Heart right ventricle (tissue), 16 donors: ENCODE results near the gene FUT6. TPM values are rescaled to one million over a fixed set of nuclear protein-coding genes. Genes with fewer than 3 reads are reported as not detected.
A peak's percentile ranks its signal among the peaks of the same experiment; 100 is the strongest.

Source experiments
- ATAC-seq, 8 donors: fragments of 200-7000 bp; cut with Tn5 transposase; one replicate each; pipeline ENCODE4 v1.9.1; 2020; ENCODE audit warnings: mild to moderate bottlenecking in 8 of 8, moderate library complexity in 8 of 8, moderate number of reproducible peaks in 1 of 8
- DNase-seq, 2 donors: peaks; one replicate each; pipeline ENCODE4 v3.0.0-alpha.2; 2020
- H3K27ac ChIP-seq, 10 donors: fragments of 200-600 bp; sonication (generic) in 2 of 10; one replicate each; pipeline versions ENCODE4 v1.5.0 to v1.8.0; 2020 to 2022; ENCODE audit warnings: mild to moderate bottlenecking in 3 of 10
- H3K27me3 ChIP-seq, 7 donors: fragments of 200-600 bp; one replicate each; pipeline ENCODE4 v1.8.0; 2021 to 2022; ENCODE audit warnings: mild to moderate bottlenecking in 2 of 7
- H3K36me3 ChIP-seq, 9 donors: fragments of 200-600 bp; sonication (generic) in 1 of 9; one replicate each; pipeline versions ENCODE4 v1.5.0 to v1.8.0; 2020 to 2022; ENCODE audit warnings: mild to moderate bottlenecking in 2 of 9
- H3K4me1 ChIP-seq, 9 donors: fragments of 200-600 bp; sonication (generic) in 1 of 9; one replicate each; pipeline versions ENCODE4 v1.5.0 to v1.8.0; 2020 to 2022; ENCODE audit warnings: mild to moderate bottlenecking in 4 of 9
- H3K4me3 ChIP-seq, 10 donors: fragments of 200-600 bp; sonication (generic) in 2 of 10; one replicate each; pipeline versions ENCODE4 v1.5.0 to v1.8.0; 2020 to 2022; ENCODE audit warnings: mild to moderate bottlenecking in 7 of 10, moderate library complexity in 2 of 10
- H3K9me3 ChIP-seq, 11 donors: fragments of 200-600 bp in 10 of 11; sonication (generic) in 2 of 11; one replicate each; pipeline versions ENCODE4 v1.5.0 to v1.8.0; 2013 to 2022; ENCODE audit warnings: mild to moderate bottlenecking in 2 of 11, control low read depth in 1 of 11, moderate library complexity in 1 of 11
- CTCF ChIP-seq, 9 donors: fragments of 200-600 bp; sonication (generic) in 2 of 9; IDR thresholded peaks; one replicate each; pipeline versions ENCODE4 v1.5.0 to v1.8.0; 2021 to 2022; ENCODE audit warnings: antibody characterized with exemption in 9 of 9, mild to moderate bottlenecking in 5 of 9, moderate library complexity in 1 of 9
- WGBS, 2 donors: extraction: QIAGEN DNeasy Blood & Tissue Kit; methylation state at CpG; one replicate each; pipeline ENCODE4 v1.1.7; 2013; ENCODE audit warnings: inconsistent platforms in 1 of 2; 5-methylcytosine and 5-hydroxymethylcytosine counted together
- intact Hi-C, 10 donors: fragments of 100-400 bp; cut with DNase I; formaldehyde crosslinking; loops; one replicate each; pipeline versions ENCODE4 v1.11.1 to v1.14.2; 2022
- polyA plus RNA-seq, 2 donors: library from polyadenylated mRNA; stranded (reverse); fragments of 200-250 nt; gene quantifications; one replicate each; pipeline ENCODE4 v1.2.3, GENCODE V29; 2013
- total RNA-seq, 10 donors: library from RNA; stranded (reverse); fragmentation: NEBNext Ultra II Directional in 3 of 10; extraction: Animal tissue kit (Norgen Biotek cat#: 25700) in 3 of 10; gene quantifications; one replicate each; pipeline versions ENCODE4 v1.2.1 to v1.2.4, GENCODE V29; 2021 to 2023
- donor health status: Arrhythmogenic right ventricular cardiomyopathy.
- donor health status: ischemic (EF 13 %, LVEDD 7.1; RV severe dilation, severe dysfunction).
- donor health status: healthy with polysubstance abuse.
- donor health status: DM: no; HTN: yes; CAD: no.
- donor health status: DM: no; HTN: no; CAD: no.
- donor health status: ischemic (EF 25% LVEDD 6.9; RV normal size, moderate dysfunction).
- donor health status: ischemic (EF 25% LVEDD 5.7; RV mildly dilated, moderate dysfunction).
- donor health status: healthy.
- donor health status: DM: yes; HTN: yes; CAD: no.
- donor health status: Ischemic cardiomyopathy.
- donor health status: ischemic (EF 35%, LVEDD 5.7; RV mildly dilated, moderate dysfunction).
- donor health status: nonischemic (EF 11% LVEDD 7.7; RV severe dilation, severe dysfunction).
- donor health status: DM: yes; HTN: yes; CAD: no.
- donor health status: PGD.
- donor health status: ischemic (EF 29% LVEDD 5.4; RV normal size, mild dysfunction).
- donor health status: nonischemic (EF 23%, LVEDD 6.1; RV moderate dilation, normal function).

The FUT6 gene
- total and polyA plus RNA-seq, 12 donors, result not detected

- H3K27me3 ChIP-seq, result peaks cover 0 to 6% (median 0%) of the 10 kb centered on the region in 7 donors
- no peaks in the 10 kb centered on the region for H3K9me3 ChIP-seq
- H3K27ac ChIP-seq, result no peak overlapping the region
- H3K4me3 ChIP-seq, result no peak overlapping the region
- intact Hi-C loops, result no loop called here
- WGBS, 2 donors, result 77 to 82% methylated on average over 10 of the region's 10 CpGs
- no peaks in the 10 kb centered on the region for H3K36me3 ChIP-seq
- DNase-seq (no peak), ATAC-seq (no peak)
- H3K4me1 ChIP-seq, result no peaks in the 10 kb centered on the region
- no peak for TF ChIP-seq CTCF (IDR thresholded peaks at IDR 0.05)
These were observed 20.9 kb downstream of the FUT6 start for GRCh38 chr19:5818594-5818993.

- H3K9me3 ChIP-seq, result no peaks in the 10 kb centered on the region
- H3K27ac ChIP-seq, result no peak overlapping the region
- H3K4me3 ChIP-seq, result no peak overlapping the region
- DNase-seq, result no peak
- H3K27me3 ChIP-seq, result peaks cover 0 to 4% (median 0%) of the 10 kb centered on the region in 7 donors
- H3K36me3 ChIP-seq, result no peaks in the 10 kb centered on the region
- no peaks in the 10 kb centered on the region for H3K4me1 ChIP-seq
- WGBS, 2 donors, result 88 to 92% methylated on average over 2 of the region's 2 CpGs
- no peak for ATAC-seq
- intact Hi-C loops, result no loop called here
- TF ChIP-seq CTCF (IDR thresholded peaks at IDR 0.05), result no peak
These were observed 22.3 kb downstream of the FUT6 start for GRCh38 chr19:5817218-5817617.

GRCh38 chr19:5814852-5815246 lies 24.7 kb downstream of the FUT6 start:
- intact Hi-C loops, result no loop called here
- WGBS, 2 donors, result 65 to 77% methylated on average over 11 of the region's 11 CpGs
- Histone ChIP-seq H3K27me3 (peaks cover 0 to 4% (median 0%) of the 10 kb centered on the region in 7 donors), H3K36me3 (no peaks in the 10 kb centered on the region), H3K27ac (no peak overlapping the region), H3K4me1 (no peaks in the 10 kb centered on the region), H3K9me3 (no peaks in the 10 kb centered on the region), H3K4me3 (no peak overlapping the region)
- no peak for TF ChIP-seq CTCF (IDR thresholded peaks at IDR 0.05)
- ATAC-seq (peak in 1 of 8 donors; percentile 32), DNase-seq (no peak)

- Histone ChIP-seq H3K9me3 (no peaks in the 10 kb centered on the region), H3K27me3 (peaks cover 0 to 4% (median 0%) of the 10 kb centered on the region in 7 donors), H3K36me3 (no peaks in the 10 kb centered on the region), H3K4me1 (no peaks in the 10 kb centered on the region), H3K4me3 (no peak overlapping the region), H3K27ac (no peak overlapping the region)
- intact Hi-C loops, result no loop called here
- no peak for ATAC-seq
- no peak for DNase-seq
- TF ChIP-seq CTCF (IDR thresholded peaks at IDR 0.05), result no peak
- 73 to 75% methylated on average over 9 of the region's 9 CpGs for WGBS, 2 donors
These were observed 25.2 kb downstream of the FUT6 start for GRCh38 chr19:5814123-5814851.
